SIG-M5 treated with dmso at 0.1 percent for 504 hours (cell line): Measurements from ENCODE around the gene NR2C1.
A peak's percentile ranks its signal among the peaks of the same experiment; 100 is the strongest.
"Not testable (repeated sequence)": the region's sequence is repeated elsewhere in the genome, so short reads cannot be mapped to it uniquely, and the experiment has no call there.

ENCODE experiments used
- DNase-seq: peaks from one replicate; lab custom pipeline; 2025; ENCODE audit not compliant: unreplicated experiment; lab: John Stamatoyannopoulos, UW

NR2C1 gene

DNA sequence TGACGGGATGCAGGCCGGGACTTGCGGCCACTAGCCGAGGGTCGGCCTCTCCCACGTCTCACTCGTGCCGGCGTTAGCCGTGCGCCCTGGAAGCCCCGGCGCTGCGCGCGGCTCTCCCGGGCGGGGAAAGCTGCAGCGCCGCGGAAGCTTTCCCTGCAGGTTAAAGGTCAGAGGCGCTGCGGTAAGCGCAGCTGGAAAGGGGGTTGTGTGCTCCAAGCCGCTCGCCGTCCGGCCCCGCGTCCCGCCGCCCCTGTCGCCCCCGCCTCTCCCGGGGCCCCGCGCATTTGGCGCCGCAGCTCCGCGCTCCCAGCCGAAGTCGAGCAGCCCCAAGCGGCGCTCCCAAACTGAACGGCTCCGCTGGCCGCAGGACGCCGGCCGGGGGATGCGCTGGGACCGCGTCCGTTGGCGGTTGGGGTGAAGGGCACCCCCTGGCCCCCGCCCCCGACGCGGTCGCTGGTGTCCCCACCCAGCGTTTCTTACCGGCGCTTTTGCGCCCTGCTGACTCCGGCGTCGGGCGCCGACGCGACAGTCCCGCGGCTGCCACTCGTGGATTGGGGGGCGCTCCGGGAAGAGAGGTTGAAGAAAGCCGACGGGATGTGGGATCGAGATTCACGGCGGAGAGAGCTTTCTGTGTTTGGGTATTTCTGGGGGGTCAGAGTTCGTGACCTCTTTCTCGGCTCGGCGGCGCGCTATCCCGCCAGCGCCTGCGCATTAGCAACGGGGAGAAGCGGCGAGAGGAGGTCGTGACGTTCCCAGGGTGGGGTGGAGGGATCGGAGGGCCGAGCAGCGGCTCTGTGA lies at the start of gene NR2C1:
NR2C1 (minus strand) TSS at position 719 of the 798 bp plus-strand sequence. CDS start 6,234 bp downstream, outside the sequence.
- DNase-seq, result peak; percentile 94

DNA sequence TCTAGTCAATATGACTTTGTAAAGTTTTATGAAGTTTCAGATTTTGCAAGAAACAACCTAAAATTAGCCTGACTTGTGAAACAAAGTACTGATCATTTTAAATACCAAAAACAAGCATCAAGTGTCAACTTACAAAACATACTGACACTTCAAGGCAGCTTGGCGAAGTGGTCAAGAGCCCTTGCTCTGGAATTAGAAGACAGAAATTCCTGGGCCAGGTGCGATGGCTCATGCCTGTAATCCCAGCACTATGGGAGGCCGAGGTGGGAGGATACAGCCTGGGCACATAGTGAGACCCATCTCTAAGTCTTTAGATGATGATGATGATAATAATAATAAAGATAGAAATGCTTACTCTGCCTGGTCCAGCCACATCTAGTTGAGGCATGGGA lies 45.4 kb upstream of the NR2C1 start:
- no peak for DNase-seq

DNA sequence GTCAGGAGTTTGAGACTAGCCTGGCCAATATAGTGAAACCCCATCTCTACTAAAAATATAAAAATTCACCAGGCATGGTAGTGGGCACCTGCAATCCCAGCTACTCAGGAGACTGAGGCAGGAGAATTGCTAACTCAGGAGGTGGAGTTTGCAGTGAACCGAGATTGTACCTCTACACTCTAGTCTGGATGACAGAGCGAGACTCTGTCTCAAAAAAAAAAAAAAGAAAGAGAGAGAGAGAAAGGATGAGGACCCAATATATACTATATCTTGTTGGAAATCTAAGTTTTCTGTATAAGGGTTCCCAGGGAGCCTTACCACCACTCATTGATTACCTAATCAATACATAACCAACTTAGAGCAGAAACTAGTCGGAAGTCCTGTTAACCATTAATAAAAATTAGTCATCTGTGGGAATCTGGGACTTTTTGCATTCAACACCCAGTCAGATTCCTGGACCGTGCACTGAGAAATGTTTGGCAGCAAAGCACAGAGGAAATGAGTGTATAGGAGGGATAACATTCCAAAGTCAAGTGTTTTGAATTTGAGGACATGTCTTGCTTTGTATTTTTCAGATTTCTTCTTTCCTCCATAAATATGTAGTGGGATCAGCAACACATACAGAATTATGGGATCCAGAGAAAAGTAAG lies 44.8 kb upstream of the NR2C1 start:
- no peak for DNase-seq

DNA sequence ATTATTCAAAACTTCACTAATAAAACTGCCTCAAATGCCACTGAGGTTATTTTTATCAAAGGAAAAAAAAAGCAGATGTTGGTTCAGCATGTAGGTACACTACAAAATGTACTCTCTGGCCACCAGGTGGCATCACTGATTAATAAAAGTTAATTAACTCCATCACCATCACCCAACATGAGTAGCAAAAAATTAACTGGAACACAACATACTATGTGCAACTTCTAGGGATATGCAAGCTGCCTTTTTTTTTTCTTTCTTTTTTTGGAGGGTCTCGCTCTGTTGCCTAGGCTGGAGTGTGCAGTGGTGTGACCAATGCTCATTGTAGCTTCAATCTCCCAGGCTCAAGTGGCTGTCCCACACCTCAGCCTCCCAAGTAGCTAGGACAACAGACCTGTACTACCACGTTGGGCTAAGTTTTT lies 43.8 kb upstream of the NR2C1 start:
- DNase-seq, result peak; percentile 70

DNA sequence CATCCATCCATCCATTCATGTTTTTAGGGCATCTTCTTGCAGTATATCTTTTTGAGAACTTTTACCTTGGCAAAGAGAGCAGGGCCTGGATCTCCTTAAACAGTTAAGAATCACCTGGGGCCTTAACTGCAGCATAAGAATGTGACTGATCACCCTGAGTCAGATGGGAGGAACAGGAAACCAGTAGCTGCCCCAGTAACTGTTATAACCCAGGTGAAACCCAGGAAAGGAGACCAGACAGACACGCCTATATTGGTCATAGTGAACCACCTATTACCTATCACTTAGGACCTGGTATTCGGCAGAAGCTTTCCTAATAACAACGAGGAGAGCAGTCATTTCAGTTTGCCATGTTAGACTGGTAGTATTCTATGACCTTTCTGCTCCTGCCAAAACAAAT lies 43.4 kb upstream of the NR2C1 start:
- DNase-seq, result no peak

DNA sequence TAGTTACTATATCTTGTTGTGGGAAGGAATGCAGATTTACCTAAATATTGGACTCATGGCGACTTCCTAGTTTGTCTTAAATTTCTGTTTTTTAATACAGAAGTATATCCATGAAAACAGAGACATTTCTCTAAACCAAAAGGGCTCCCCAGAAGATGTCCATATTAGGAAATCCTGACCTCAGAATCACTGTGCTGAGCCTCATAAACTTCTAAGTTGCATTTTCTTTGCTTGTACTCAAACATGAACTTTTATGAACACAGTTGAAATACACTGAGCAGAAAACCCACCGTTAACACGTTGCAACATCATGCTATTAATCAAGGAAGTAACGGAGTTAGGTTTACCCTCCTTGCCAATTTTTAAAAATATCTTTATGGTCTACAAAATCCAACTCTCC lies 42.9 kb upstream of the NR2C1 start:
- no peak for DNase-seq

DNA sequence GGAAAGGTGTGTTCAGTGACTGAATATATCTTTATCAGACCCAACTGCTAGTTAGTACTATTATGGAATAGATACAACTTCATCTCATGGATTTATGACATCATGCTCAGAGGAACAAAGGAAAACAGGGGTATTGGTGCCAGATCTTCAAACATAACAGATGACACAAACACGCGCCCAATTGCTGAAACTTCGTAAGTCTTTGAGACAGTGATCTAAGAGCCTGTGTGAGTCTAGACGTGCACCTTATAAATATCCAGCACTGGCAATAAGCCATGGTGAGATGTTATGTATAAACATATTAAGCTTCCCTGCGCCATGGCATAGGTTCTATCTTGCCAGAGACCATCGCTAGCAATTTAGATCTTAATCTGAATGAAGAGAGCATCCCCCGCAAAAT lies 42.2 kb upstream of the NR2C1 start:
- DNase-seq, result no peak

DNA sequence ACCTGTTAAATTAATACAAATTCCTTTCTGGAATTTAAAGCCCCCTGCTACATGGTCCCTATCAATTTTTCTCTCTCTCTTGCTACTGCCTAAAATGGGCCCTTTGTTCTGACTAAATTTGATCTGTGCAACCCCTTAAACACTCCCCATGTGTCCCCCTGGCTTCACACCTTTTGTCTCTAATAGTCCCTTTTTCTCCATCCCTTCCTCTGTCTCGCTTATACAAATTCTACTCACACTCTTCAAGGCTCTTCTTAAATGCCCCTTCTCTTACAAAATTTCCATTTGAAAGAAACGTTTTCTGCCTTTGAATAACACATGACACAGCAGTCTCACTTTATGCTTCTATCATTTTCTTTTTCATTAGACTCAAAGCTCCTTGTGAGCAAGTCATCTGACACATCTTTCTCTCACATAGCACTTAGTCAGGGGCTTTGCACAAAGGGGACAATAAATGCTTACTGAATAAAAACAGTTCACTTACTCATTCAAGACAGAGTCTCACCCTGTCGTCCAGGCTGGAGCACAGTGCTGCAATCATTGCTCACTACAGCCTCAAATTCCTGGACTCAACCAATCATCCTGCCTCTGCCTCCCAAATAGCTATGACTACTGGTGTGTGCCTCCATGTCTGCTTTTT lies 41.5 kb upstream of the NR2C1 start:
- no peak for DNase-seq

DNA sequence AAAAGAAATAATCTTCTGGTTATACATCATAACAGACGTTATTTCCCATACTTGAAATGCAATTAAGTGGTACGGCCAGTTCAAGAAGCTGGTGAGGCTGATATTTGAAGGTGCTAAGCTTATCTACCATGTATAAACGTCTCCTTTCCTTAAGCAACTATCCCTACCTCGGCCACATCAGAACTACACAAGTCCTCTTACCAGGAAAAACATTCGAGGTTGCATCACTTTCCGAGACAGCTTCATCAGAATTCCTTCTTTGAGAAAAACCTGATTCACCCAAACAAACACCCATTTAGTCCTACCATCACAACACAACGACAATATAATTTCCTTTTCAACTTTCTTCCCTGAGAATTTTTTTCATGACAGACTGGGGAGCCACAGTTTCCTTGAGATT lies 33.9 kb upstream of the NR2C1 start:
- no peak for DNase-seq

DNA sequence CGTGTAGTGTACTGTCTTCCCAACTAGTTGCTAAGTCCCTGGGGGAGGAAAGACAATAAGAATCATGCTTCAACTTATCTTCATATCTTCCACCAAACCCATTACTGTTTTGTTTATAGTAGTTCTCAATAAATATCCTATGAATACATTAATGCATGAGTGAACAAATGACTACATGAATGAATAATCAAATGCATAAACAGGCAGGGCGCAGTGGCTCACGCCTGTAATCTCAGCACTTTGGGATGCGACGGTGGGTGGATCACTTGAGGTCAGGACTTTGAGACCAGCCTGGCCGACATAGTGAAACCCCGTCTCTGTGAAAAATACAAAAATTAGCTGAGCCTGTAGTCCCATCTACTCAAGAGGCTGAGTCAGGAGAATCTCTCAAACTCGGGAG lies 32.1 kb upstream of the NR2C1 start:
- DNase-seq, result no peak

DNA sequence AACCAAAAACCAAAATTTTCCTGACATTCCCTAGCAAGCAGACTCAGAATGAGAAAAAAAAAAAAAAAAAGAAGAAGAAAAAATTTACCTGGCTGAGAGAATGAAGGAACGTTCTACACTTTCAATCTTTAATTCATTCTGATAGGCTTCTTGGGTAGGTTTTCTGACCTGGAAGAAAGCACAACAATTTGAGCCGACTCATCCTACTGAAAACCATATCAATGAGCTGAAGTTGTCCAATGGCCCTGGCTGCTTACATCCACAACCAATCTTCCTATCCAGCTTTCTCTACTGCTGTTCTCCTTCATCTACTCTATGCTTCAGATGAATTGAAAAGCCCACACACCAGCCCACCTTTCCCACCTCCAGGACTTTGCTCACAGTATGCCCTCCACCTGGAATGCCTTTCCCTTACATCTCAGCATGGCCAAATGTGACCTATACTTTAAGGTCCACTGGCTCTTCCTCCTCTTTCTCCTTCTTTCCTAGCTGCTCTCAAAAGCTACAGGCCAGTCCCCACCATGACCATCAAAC lies 31.6 kb upstream of the NR2C1 start:
- DNase-seq, result no peak

DNA sequence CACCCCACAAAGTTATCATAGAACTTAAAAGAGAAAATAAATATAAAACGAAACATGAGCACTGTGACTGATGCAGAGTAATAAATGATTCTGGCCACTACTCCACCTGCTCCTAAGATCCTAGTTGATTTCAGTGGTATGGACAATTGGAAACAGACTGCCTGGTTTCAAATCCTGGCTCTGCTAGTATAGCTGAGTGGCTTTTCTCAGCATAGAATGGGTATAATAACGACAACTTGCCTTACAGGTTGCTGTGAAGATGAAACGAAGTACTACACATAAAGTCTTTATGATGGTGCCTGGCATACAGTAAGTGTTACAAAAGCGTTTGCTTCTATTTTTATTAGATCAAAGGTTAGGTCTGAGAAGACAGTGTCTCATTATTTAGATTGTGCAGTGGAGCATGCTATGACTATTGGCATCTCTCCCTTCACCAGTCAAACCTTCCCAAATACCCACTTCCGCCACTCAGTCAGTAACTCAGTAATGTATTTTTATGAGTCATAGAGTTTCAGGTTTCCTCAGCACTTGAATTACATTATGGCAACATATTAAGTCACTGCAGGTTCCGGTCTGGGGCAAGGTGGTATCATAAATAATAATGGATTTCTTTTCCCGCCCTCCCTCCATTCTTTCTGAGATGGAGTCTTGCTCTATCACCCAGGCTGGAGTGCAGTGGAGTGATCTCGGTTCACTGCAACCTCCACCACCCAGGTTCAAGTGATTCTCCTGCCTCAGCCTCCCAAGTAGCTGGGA lies 29.7 kb upstream of the NR2C1 start:
- peak; percentile 97 for DNase-seq

DNA sequence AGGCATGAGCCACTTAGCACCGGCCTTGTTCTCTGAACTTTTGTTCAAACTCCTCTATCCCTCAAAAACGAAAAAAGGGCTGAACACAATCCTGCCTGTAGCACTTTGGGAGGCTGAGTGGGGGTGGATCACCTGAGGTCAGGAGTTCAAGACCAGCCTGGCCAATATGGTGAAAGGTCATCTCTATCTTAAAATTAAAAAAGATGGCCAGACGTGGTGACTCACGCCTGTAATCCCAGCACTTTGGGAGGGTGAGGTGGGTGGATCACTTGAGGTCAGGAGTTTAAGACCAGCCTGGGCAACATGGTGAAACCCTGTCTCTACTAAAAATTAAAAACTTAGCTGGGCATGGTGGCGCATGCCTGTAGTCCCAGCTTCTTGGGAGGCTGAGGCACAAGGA lies 28.5 kb upstream of the NR2C1 start:
- not testable (repeated sequence) for DNase-seq

DNA sequence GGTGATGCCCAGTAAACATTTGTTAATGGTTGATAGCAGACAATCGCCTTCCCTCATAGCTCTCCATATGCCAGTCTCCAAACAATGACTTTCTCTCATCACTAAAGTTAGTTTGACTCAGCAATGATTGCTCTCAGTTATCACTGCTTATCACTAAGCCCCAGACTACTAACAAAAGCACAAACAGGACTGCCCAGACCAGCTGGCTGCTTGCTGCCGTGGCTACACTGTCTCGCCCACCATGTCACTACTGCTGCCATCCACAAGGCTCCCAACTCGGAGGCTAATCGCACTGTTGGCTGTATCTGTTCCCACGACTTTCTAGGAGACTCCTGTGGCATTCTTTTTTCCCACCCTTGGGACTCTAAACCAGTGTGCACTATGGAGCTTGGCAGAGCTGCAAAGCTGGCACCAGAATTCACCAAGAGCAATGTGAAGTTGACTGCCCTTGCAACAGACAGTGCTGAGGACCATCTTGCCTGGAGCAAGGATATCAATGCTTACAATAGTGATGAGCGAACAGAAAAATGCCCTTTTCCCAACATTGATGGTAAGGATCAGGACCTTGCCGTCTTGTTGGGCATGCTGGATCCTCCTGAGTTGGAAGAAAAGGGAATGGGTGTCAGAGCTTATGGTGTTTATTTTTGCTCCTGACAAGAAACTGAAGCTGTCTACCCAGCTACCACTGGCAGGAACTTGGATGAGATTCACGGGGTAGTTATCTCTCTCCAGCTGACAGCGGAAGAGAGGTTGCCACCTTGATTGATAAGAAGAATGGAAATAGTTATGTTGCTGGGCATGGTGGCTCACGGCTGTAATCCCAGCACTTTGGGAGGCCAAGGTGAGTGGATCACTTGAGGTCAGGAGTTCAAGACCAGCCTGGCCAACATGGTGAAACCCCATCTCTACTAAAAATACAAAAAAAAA lies 27.1 kb upstream of the NR2C1 start:
- DNase-seq, result no peak

DNA sequence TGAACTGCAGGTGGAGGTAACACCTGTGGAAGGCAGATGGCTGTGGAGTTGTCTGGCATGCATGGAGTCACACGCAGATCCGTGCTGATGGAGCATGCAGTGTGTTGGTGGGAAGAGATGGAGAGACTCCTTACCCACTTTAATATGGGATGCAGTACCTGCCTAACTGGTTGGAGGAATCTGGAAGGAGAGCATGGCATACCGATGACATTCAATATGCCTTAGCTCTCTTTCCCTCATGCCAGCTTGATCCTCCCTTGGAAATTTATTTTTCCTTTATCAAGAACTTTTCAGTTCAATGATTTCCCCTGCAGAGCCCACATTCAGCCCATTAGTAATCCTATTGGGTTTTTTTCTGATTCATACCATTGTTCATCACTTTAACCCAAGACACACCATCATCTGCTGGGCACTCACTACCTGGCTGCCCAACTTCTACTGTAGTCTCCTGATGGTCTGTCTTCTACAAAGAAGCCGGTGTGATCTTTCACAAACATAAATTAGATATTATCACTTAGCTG lies 25.9 kb upstream of the NR2C1 start:
- no peak for DNase-seq

DNA sequence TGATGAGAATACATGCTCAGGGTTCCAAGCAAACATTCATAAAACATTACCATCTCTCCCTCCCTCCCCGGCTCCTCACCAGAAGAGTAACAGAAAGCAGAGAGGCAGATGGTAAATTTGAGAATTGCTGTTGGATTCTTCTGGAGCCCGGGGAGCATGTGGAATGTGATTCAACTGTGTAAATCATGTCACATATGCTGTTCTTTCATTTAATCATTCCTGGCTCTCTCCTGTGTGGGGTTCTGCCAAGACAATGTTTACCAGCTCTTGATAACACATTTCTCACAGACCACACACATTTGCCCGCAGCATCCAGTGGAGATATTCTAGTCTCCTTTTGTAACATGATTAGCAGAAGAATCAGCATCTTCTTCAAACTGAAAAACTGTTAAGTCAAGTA lies 23.4 kb upstream of the NR2C1 start:
- DNase-seq, result no peak

DNA sequence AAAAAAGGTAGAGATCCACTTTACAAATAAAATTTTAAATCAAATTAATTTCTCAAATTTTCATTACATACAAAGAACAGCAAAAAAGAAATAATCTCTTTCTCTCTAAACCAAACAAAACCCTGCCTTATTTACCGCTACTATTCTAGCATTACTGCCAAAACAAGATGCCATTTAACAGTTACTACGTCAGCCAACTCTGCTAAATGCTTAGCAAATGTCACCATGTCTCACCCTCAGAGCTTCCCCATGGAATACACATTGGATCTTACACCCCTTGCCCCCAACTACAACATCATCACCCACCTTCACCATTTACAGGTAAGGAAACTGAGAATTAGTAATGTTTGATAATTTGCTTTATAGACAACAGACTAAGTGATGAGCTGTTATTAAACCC lies 23.0 kb upstream of the NR2C1 start:
- no peak for DNase-seq

DNA sequence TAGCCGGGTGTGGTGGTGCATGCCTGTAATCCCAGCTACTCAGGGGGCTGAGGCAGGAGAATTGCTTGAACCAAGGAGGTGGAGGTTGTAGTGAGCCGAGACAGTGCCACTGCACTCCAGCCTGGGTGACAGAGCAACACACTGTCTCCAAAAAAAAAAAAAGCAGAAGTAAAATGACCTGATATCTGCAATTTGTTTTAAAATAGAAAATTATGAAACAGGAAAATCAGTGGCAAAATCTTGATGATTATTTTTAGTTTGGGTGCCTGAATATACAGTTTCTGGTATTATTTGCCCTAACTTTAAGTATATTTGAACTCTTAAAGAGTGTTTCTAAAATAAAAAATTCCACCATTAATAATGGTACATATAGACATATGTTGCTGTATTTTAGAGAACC lies 22.4 kb upstream of the NR2C1 start:
- peak; percentile 67 for DNase-seq

DNA sequence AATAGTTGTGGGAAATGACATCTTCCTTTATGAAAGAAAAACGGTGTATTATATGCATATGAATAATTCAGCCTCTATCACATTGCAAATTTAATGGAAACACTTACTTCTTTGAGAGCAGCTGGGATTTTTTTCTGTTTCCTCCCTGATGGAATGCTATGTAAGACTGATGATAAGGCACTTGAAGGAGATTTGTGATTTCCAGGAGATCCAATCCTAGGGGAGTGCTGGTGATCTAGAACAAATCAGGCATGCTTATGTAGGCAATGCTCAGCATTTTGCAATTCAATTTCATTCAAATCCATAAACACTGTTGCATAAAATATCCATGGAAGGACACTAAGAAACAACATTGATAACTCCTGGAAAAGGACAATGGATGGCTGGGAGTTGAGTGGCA lies 16.0 kb upstream of the NR2C1 start:
- DNase-seq, result no peak

DNA sequence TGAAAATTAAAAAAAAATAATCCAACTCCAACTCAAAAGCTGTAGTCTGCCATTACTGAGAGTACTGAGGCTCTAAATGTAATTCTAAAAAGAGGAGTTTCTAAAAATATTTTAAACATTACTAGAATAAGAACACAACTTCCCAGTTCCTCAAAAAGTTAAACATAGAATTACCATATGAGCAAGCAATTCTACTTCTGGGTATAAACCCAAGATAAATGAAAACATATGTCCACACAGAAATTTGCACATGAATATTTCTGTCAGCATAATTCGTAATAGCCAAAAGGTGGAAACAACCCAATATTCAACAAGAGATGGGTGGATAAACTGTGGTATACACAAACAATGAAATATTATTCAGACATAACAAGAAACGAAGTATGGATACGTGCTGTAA lies 15.0 kb upstream of the NR2C1 start:
- peak; percentile 64 for DNase-seq
